Panc1 (cell line): ENCODE measurements around the gene FBXL2. TPM values are rescaled to one million over a fixed set of nuclear protein-coding genes. Genes with fewer than 3 reads are reported as not detected.

ENCODE experiments used
- ATAC-seq: fragments of 200-7000 bp; cut with Tn5 transposase; 2 replicates; pipeline ENCODE4 v1.9.1; 2020; ENCODE audit warnings: mild to moderate bottlenecking, moderate library complexity
- BruUV-seq: library from RNA; stranded (reverse); fragments of 400-500 nt; replicated peaks from 2 replicates; lab custom pipeline; 2021; lab: Mats Ljungman, UMichigan
- CTCF ChIA-PET: fragments of 300-600 bp; sonication (Branson Sonifier 250); formaldehyde crosslinking; loops from one replicate; lab custom pipeline; 2022; ENCODE audit warnings: antibody characterized with exemption; lab: Charles Lee
- POLR2A ChIA-PET: fragments of 300-600 bp; sonication (Branson Sonifier 250); formaldehyde crosslinking; loops from one replicate; lab custom pipeline; 2022; ENCODE audit warnings: antibody characterized with exemption; lab: Charles Lee
- DNase-seq: peaks from one replicate; pipeline ENCODE4 v3.0.0-alpha.2; 2010; ENCODE audit warnings: low read depth, low spot score
- H3K27ac ChIP-seq: 2 replicates; pipeline ENCODE4 v1.5.1; 2011; ENCODE audit warnings: mild to moderate bottlenecking, low read length, inconsistent platforms
- H3K27me3 ChIP-seq: fragments of 200-500 bp; sonication (Bioruptor generic); 2 replicates; pipeline ENCODE4 v1.6.0; 2014; ENCODE audit warnings: low read length, inconsistent platforms; ENCODE audit not compliant: control insufficient read depth, insufficient read depth
- H3K36me3 ChIP-seq: fragments of 200-500 bp; sonication (Bioruptor generic); 2 replicates; pipeline ENCODE4 v1.5.1; 2014; ENCODE audit warnings: inconsistent platforms, mild to moderate bottlenecking, low read length, moderate library complexity; ENCODE audit not compliant: control insufficient read depth, insufficient read depth
- H3K4me1 ChIP-seq: 2 replicates; pipeline ENCODE4 v1.5.1; 2011; ENCODE audit warnings: inconsistent platforms, mild to moderate bottlenecking, low read length, moderate library complexity; ENCODE audit not compliant: control insufficient read depth, insufficient read depth
- H3K4me3 ChIP-seq, 2 experiments: 2 replicates each; pipeline ENCODE4 v1.5.1; 2011 to 2012; ENCODE audit warnings: low read depth in 2 of 2, low read length in 2 of 2, mild to moderate bottlenecking in 2 of 2, inconsistent platforms in 1 of 2, moderate library complexity in 1 of 2
- H3K9me3 ChIP-seq: fragments of 200-500 bp; sonication (Bioruptor generic); 2 replicates; pipeline ENCODE4 v1.5.1; 2014; ENCODE audit warnings: low read depth, mild to moderate bottlenecking, inconsistent platforms, low read length, moderate library complexity; ENCODE audit not compliant: control insufficient read depth, insufficient read depth
- CTCF ChIP-seq: fragments of 450-650 bp; IDR thresholded peaks from 2 replicates; pipeline ENCODE4 v1.5.1; 2017; ENCODE audit warnings: mild to moderate bottlenecking
- POLR2AphosphoS5 ChIP-seq: IDR thresholded peaks from 2 replicates; pipeline ENCODE4 v1.6.1; 2012; ENCODE audit warnings: mild to moderate bottlenecking, low read depth, low read length, moderate library complexity
- REST ChIP-seq, 2 experiments: IDR thresholded peaks; 2 replicates each; pipeline ENCODE4 v1.6.1; 2011 to 2012; ENCODE audit warnings: low read depth in 2 of 2, control low read depth in 1 of 2, low read length in 1 of 2, mild to moderate bottlenecking in 1 of 2, moderate library complexity in 1 of 2; ENCODE audit not compliant: insufficient read depth in 1 of 2
- SIN3A ChIP-seq: IDR thresholded peaks from 2 replicates; pipeline ENCODE4 v1.6.1; 2012; ENCODE audit warnings: low read depth, mild to moderate bottlenecking, low read length, moderate library complexity, borderline replicate concordance; ENCODE audit not compliant: insufficient read depth
- TCF7L2 ChIP-seq: IDR thresholded peaks from 2 replicates; pipeline ENCODE4 v1.6.1; 2011; ENCODE audit warnings: mild to moderate bottlenecking, low read depth, low read length, inconsistent platforms
- in situ Hi-C: cut with HindIII; loops from 2 replicates; pipeline ENCODE4 v1.10.0; 2016; ENCODE audit warnings: low sequenced_read_pairs, low pct_unique_long_range_greater_than_20kb
- intact Hi-C: fragments of 100-400 bp; cut with micrococcal nuclease; formaldehyde crosslinking; loops from one replicate; pipeline ENCODE4 v1.10.0; 2022; ENCODE audit not compliant: unreplicated experiment
- total RNA-seq: library from RNA; stranded (reverse); gene quantifications from one replicate; pipeline ENCODE4 v1.2.1, GENCODE V29; 2021; ENCODE audit not compliant: unreplicated experiment

Gene FBXL2
- total RNA-seq, 1 experiment from 2014 or later: 12.3 TPM

- no peaks in the 10 kb centered on the region for H3K9me3 ChIP-seq
- H3K36me3 ChIP-seq: no peaks in the 10 kb centered on the region; the same call in 1 of the 2 replicates
- in situ Hi-C loops: no loop called here
- H3K27me3 ChIP-seq: no peaks in the 10 kb centered on the region
- ChIA-PET CTCF (no interaction called here), POLR2A (no interaction called here)
- H3K27ac ChIP-seq: no peak overlapping the region
- no TSS peak for BruUV-seq
- intact Hi-C loops: no loop called here
- ATAC-seq (no peak), DNase-seq (no peak)
- TF ChIP-seq CTCF: no peak
- no peak overlapping the region for H3K4me3 ChIP-seq
- H3K4me1 ChIP-seq: no peaks in the 10 kb centered on the region; the same call in 1 of the 2 replicates
Observed at GRCh38 chr3:33314993-33315392, 37.8 kb downstream of the FBXL2 start.

- in situ Hi-C loops: no loop called here
- no peak for DNase-seq
- no peak for ATAC-seq
- Histone ChIP-seq H3K36me3 (no peaks in the 10 kb centered on the region), H3K9me3 (no peaks in the 10 kb centered on the region), H3K4me1 (no peaks in the 10 kb centered on the region; the same call in 1 of the 2 replicates), H3K27me3 (no peaks in the 10 kb centered on the region), H3K4me3 (no peak overlapping the region), H3K27ac (no peak overlapping the region)
- intact Hi-C loops: no loop called here
- ChIA-PET POLR2A (no interaction called here), CTCF (no interaction called here)
- TF ChIP-seq POLR2AphosphoS5 (no peak), SIN3A (no peak)
- BruUV-seq: no TSS peak
Observed at GRCh38 chr3:33315826-33316225, 38.6 kb downstream of the FBXL2 start.

DNA sequence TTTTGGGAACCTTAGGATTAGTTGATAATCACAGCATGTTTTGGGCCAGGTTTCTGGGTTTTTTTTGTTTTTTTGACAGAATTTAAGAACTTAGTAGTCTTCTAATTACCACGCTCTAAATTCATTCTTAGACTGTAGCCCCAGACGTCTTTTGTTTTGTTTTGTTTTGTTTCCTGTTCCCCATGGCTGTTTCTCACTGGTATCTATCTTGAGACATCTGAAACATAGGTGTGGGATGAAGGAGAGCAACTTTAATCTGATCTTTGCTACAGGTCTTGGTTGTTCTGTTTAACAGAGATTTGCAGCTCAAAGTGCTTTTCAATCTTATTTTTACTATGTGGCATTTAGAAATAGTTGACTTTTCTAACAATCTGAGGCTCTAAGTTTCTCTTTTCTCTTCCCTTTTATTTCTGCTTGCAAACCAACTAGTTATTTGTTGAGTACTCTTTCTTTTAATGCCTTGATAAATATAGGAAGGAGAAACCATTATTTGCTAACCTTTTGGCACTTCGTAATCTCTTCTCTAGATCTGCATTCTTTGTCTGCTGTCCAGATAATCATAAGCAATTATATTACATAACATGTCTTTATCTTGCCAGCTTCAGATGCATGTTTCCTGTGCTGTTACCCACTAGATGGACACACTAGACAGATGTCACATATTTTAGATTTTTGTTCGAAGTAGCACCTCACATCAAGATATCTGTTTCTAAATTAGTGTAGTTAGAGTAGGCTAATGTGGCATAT, 40.9 kb downstream of the FBXL2 start:
- in situ Hi-C loops (no loop called here), intact Hi-C loops (no loop called here)
- Histone ChIP-seq H3K9me3 (no peaks in the 10 kb centered on the region), H3K36me3 (no peaks in the 10 kb centered on the region), H3K4me3 (no peak overlapping the region), H3K4me1 (no peaks in the 10 kb centered on the region; the same call in 1 of the 2 replicates), H3K27me3 (no peaks in the 10 kb centered on the region), H3K27ac (no peak overlapping the region)
- TF ChIP-seq SIN3A: no peak
- TF ChIP-seq REST (IDR thresholded peaks at IDR 0.05; ENCODE audit: insufficient read depth in 1 of 2, low read depth in 2 of 2, low read length in 1 of 2): no peak
- TF ChIP-seq TCF7L2: no peak
- TF ChIP-seq CTCF: no peak
- no peak for TF ChIP-seq POLR2AphosphoS5
- no peak for DNase-seq
- BruUV-seq: no TSS peak
- ChIA-PET POLR2A (no interaction called here), CTCF (interaction anchor here (1.0 kb wide), 1 partner anchor 187 kb away, joined by 3 read pairs; no protein-coding TSS in a partner anchor)
- ATAC-seq: no peak
